BE2C (cell line): ENCODE results near the gene CCR6.
"Not testable (repeated sequence)": the region's sequence is repeated elsewhere in the genome, so short reads cannot be mapped to it uniquely, and the experiment has no call there.

Experiments used
- DNase-seq: peaks from one replicate; pipeline ENCODE4 v3.0.0-alpha.2; 2020
- H3K27me3 ChIP-seq: fragments of 250-450 bp; sonication (Bioruptor Pico); 2 replicates; pipeline ENCODE4 v1.5.1; 2020; ENCODE audit warnings: mild to moderate bottlenecking
- H3K36me3 ChIP-seq: fragments of 250-450 bp; sonication (Bioruptor Pico); 2 replicates; pipeline ENCODE4 v1.5.1; 2020; ENCODE audit warnings: mild to moderate bottlenecking
- H3K4me1 ChIP-seq: fragments of 250-450 bp; sonication (Bioruptor Pico); 2 replicates; pipeline ENCODE4 v1.5.1; 2020
- H3K4me3 ChIP-seq: 2 replicates; pipeline ENCODE4 v1.5.1; 2011; ENCODE audit warnings: low read depth, low read length
- H3K9me3 ChIP-seq: fragments of 250-450 bp; sonication (Bioruptor Pico); 2 replicates; pipeline ENCODE4 v1.5.1; 2020
- TF ChIP-seq, protein P1 (sequence below): IDR thresholded peaks from 2 replicates; pipeline ENCODE4 v1.5.1; 2012; ENCODE audit warnings: mild to moderate bottlenecking, low read depth, low read length

Gene CCR6

DNA sequence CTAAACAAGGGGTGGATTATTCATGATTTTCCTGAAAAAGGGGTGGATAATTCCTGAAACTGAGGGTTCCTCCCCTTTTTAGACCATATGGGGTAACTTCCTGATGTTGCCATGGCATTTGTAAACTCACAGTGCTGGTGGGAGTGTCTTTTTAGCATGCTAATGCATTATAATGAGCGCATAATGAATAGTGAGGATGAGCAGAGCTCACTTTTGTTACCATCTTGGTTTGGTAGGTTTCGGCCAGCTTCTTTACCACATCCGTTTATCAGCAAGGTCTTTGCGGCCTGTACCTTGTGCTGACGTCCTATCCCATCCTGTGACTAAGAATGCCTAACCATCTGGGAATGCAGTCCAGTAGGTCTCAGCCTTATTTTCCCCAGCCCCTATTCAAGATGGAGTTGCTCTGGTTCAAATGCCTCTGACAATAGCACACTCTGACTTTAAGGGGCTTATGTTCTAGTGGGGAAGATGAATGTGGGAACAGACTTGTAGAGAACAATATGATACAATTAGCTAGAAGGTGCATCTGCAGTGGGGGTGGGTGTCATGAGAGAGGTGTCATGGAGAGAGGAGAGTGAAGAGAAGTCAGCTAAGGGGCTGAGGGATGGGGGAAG is 39.1 kb downstream of the CCR6 start:
- no peaks in the 10 kb centered on the region for H3K27me3 ChIP-seq
- TF ChIP-seq, protein P1, sequence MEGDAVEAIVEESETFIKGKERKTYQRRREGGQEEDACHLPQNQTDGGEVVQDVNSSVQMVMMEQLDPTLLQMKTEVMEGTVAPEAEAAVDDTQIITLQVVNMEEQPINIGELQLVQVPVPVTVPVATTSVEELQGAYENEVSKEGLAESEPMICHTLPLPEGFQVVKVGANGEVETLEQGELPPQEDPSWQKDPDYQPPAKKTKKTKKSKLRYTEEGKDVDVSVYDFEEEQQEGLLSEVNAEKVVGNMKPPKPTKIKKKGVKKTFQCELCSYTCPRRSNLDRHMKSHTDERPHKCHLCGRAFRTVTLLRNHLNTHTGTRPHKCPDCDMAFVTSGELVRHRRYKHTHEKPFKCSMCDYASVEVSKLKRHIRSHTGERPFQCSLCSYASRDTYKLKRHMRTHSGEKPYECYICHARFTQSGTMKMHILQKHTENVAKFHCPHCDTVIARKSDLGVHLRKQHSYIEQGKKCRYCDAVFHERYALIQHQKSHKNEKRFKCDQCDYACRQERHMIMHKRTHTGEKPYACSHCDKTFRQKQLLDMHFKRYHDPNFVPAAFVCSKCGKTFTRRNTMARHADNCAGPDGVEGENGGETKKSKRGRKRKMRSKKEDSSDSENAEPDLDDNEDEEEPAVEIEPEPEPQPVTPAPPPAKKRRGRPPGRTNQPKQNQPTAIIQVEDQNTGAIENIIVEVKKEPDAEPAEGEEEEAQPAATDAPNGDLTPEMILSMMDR = no peak
- no peaks in the 10 kb centered on the region for H3K9me3 ChIP-seq
- H3K4me1 ChIP-seq = no peaks in the 10 kb centered on the region
- no peak overlapping the region for H3K4me3 ChIP-seq
- DNase-seq = no peak
- no peaks in the 10 kb centered on the region for H3K36me3 ChIP-seq

DNA sequence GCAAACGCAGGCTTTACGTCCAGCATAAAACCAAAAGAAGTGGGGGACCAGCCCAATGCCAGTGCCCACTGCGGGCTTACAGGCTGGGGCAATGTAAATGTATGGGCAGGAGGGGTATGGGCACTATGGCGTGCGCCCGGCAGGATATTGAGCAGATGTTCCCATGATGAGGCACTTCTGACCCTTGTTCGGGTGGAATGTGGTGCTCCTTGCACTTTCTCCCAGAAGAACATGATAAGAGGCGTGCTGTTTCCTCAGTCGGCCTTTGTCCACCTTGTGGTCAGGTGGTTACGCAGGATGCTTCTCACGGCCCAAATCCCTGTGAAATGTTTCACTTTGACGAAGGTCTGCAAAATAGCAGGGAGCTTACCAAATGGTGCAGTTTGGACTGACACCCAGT is 39.7 kb downstream of the CCR6 start:
- Histone ChIP-seq H3K4me3 (no peak overlapping the region), H3K27me3 (no peaks in the 10 kb centered on the region), H3K9me3 (no peaks in the 10 kb centered on the region), H3K4me1 (no peaks in the 10 kb centered on the region), H3K36me3 (no peaks in the 10 kb centered on the region)
- no peak for DNase-seq
- TF ChIP-seq, protein P1 = no peak

DNA sequence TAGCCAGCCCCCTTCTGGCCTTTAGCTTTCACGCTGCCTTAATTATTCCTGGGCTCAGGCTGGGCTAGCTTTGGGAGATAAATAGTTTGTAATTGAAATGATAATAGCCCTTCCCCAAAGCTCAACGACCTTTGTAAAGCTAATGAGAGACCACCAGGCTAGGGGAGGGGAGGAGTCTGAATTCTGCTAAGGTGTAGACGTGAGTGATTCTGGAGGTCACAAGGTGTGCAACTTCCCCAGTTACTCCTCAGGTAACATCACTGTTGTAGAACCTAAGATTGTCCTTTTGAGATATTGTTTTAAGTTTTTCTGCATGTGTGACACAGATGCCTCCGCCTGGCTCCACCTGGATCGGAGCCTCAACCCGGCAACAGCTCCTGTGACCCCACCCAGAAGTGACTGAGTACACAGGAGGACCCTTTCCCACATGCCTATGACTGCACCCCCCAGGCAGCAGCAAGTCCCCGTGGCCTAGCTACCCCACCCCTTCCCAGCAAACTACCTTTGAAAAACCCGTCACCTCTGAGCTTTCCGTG is 40.6 kb downstream of the CCR6 start:
- DNase-seq = no peak

DNA sequence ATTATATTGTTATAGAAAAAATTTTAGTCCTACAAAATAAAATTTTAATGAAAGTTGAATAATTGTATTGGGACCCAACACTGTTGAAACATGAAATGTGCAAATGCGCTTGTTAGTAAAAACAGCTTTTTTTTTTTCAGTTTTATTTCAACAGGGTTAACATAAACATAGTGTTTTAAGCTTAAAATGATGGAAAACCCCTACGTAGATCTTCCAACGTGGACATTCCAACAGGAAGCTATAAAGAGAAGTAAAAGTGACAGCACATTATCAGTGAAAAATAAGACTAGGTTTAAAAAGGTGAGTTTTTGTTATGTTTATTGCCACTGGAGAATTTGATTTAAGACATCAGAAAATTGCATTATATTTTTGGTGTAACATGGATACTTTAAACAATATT is 41.4 kb downstream of the CCR6 start:
- Histone ChIP-seq H3K36me3 (no peaks in the 10 kb centered on the region), H3K4me1 (no peaks in the 10 kb centered on the region), H3K4me3 (no peak overlapping the region), H3K27me3 (no peaks in the 10 kb centered on the region), H3K9me3 (no peaks in the 10 kb centered on the region)
- DNase-seq = no peak
- TF ChIP-seq, protein P1 = no peak

More for the DNA sequence above, 40.6 kb downstream of the CCR6 start:
- Histone ChIP-seq H3K9me3 (no peaks in the 10 kb centered on the region), H3K36me3 (no peaks in the 10 kb centered on the region), H3K27me3 (no peaks in the 10 kb centered on the region), H3K4me3 (no peak overlapping the region), H3K4me1 (no peaks in the 10 kb centered on the region)
- TF ChIP-seq, protein P1 = no peak

DNA sequence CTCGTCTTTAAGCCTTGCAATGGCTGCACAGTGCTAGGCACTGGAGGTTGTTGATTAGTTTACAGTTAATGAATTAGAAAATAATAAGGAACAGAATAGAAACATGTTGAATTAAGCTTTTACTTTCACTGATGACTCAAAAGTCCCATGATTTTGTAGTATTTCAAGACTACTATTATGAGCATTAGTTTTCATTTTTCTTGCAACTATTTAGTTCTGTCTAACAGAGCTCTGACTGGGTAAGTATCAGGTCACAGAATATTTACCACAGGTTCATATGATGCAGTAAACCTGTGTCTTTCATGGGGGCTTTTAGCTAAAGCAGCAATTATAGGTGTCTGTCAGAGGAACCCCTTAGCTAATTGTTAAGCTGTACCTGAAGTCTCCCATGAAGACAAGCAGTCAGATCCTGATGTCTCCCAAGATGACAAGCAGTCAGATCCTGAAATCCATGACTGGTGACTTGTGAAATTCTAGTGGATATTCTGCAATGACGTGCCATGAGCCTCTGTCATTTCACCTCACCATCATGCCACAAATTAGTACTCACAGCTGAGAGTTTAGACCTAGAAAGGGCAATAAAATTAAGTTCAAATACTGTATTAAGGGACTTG is 43.1 kb downstream of the CCR6 start:
- Histone ChIP-seq H3K4me1 (no peaks in the 10 kb centered on the region), H3K27me3 (no peaks in the 10 kb centered on the region), H3K9me3 (no peaks in the 10 kb centered on the region), H3K4me3 (no peak overlapping the region), H3K36me3 (no peaks in the 10 kb centered on the region)
- no peak for DNase-seq
- TF ChIP-seq, protein P1 = no peak

DNA sequence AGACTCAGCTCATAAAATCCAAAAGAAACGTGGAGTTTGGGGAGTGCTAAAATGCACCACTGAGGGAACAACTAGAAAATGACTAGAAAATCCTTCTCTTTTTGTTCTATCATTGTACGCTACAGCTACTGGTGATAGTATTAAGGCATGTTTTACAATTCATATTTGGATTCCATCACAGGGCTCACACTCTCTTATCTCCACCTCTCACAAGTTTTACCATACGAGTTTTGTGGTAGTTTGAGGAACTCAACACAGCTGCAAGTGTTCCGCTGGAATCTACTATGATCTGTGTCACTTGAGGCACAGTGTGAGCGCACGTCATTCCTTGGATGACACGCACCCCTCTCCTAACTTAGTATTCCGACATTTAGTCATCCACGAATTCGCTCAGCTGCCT is 44.8 kb downstream of the CCR6 start:
- not testable (repeated sequence) for H3K36me3 ChIP-seq, H3K27me3 ChIP-seq, H3K4me3 ChIP-seq, H3K4me1 ChIP-seq, DNase-seq, H3K9me3 ChIP-seq

DNA sequence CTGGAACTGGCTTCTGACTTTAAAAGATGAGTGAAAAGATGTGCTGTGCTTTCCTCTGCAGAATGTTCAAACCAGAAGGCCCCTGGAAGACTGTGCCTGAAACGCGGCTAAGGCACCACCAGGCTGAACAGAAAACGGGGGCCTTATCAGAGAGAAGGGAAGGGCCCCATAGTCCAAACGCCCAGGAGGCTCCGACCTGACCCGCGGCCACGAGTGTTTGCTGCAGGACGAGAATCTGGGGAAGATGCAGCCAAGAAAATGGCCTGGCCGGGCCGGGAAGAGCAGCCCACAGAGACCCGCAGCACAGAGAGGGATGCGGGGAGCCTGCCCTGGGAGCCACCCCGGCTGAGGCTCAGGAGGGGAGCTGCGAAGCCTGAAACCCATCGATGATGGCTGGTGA is 45.4 kb downstream of the CCR6 start:
- not testable (repeated sequence) for H3K4me1 ChIP-seq, H3K9me3 ChIP-seq, H3K36me3 ChIP-seq, H3K4me3 ChIP-seq, H3K27me3 ChIP-seq, DNase-seq

DNA sequence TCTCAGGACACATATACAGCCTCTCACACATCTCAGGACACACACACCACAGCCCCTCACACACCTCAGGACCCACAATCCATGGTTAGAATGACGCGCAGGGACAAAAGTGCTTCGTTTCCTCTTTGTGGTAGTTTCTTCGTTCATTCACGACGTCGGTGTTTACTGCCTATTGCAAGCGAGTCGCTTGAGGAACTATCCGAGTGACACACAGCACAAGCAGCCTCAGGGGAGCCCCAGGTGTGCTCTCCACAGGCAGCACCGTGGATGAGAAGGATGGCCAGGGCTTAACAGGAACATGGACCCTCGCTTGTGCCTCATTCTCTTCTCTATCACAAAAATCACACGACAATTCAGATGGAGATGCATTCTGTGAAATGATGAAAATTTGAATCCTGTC is 47.0 kb downstream of the CCR6 start:
- DNase-seq, H3K4me3 ChIP-seq, H3K36me3 ChIP-seq, H3K27me3 ChIP-seq, H3K9me3 ChIP-seq, H3K4me1 ChIP-seq: not testable (repeated sequence)

DNA sequence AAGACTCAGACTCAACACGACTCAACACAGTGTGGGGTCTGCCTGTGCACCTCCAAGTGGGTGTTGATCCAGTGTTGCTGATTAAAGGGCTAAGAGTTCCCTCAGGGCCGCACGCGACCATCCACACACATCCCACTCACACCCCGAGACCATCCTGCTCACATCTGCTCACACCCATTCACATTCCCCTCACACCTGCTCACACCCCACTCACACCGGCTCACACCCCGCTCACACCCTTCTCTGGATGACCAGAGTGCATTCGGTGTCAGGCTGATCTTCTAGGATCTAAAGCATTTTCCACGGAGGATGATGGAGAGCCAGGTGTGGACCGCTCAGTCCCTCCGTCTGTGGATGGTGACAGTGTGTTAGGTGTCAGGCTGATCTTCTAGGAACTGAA is 48.4 kb downstream of the CCR6 start:
- H3K9me3 ChIP-seq, H3K4me1 ChIP-seq, H3K36me3 ChIP-seq, H3K27me3 ChIP-seq, H3K4me3 ChIP-seq, DNase-seq: not testable (repeated sequence)

DNA sequence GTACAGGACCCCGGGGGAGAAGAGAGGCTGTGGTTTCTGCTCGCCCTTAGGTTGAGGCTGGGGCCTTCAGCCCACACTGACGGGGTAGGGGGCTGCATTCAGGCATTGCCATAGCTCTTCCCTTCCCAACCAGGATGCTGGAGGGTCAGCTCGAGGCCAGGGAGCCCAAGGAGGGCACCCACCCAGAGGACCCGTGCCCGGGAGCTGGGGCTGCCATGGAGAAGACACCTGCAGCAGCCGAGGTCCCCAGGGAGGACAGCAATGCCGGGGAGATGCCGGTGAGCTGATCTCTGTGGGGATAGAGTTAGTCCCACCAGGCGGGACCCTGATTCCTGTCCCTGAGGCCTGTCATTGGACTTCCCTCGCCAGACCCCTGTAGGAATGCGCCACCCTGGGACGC is 49.1 kb downstream of the CCR6 start:
- not testable (repeated sequence) for H3K4me1 ChIP-seq, H3K4me3 ChIP-seq, H3K27me3 ChIP-seq, DNase-seq, H3K9me3 ChIP-seq, H3K36me3 ChIP-seq

DNA sequence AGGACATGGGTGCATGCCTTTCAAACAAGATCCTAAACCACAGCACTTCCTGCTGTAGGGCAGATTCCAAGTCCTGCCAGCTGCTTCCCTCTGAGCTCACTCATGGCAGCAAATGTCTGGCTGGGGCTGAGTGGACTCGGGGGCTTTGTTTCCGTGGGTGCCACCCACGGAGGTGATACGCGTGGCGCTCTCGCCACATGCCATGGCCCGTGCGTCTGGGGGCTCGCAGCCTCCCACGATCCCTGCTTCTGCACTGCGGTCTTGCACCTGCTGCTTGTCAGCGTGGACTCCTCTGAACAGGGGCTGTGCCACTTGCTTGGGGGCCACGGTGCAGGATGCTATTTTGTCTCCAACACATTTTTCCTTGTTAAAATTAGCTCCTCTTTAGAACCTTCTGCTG is 54.4 kb downstream of the CCR6 start:
- not testable (repeated sequence) for H3K9me3 ChIP-seq, H3K36me3 ChIP-seq, H3K4me3 ChIP-seq, DNase-seq, H3K27me3 ChIP-seq, H3K4me1 ChIP-seq
